Thyroid gland (tissue), 4 donors: Measurements from ENCODE around the gene HRC. TPM values are rescaled to one million over a fixed set of nuclear protein-coding genes. Genes with fewer than 3 reads are reported as not detected.

ENCODE experiments used
- DNase-seq, 2 donors: peaks; one replicate each; pipeline ENCODE4 v3.0.0-alpha.2; 2019
- H3K27ac ChIP-seq, 3 donors: fragments of 200-600 bp; sonication (generic); 1 replicate in 2 of 3; 2 replicates in 1 of 3; pipeline ENCODE4 v1.5.1; 2016 to 2019; ENCODE audit warnings: mild to moderate bottlenecking in 1 of 3, moderate library complexity in 1 of 3
- H3K27me3 ChIP-seq: fragments of 200-600 bp; sonication (generic); one replicate; pipeline ENCODE4 v1.5.1; 2019
- H3K36me3 ChIP-seq, 2 donors: fragments of 200-600 bp; sonication (generic); one replicate each; pipeline ENCODE4 v1.5.1; 2016 to 2019
- H3K4me1 ChIP-seq, 2 donors: fragments of 200-600 bp; sonication (generic); one replicate each; pipeline ENCODE4 v1.5.1; 2017 to 2019
- H3K4me3 ChIP-seq, 3 donors: fragments of 200-600 bp; sonication (generic); replicated peaks in 1 of 3; 1 replicate in 2 of 3; 2 replicates in 1 of 3; pipeline ENCODE4 v1.5.1; 2016; ENCODE audit warnings: mild to moderate bottlenecking in 1 of 3
- H3K9me3 ChIP-seq: fragments of 200-600 bp; sonication (generic); one replicate; pipeline ENCODE4 v1.5.1; 2017
- CTCF ChIP-seq, 6 experiments: fragments of 200-600 bp in 3 of 6; fragments of 450-650 bp in 3 of 6; sonication (generic) in 3 of 6; IDR thresholded peaks; one replicate each; pipeline ENCODE4 v1.5.1; 2016 to 2019; ENCODE audit warnings: antibody characterized with exemption in 6 of 6, mild to moderate bottlenecking in 2 of 6, inconsistent platforms in 1 of 6, moderate library complexity in 1 of 6
- POLR2A ChIP-seq, 2 donors: fragments of 450-650 bp; IDR thresholded peaks; one replicate each; pipeline ENCODE4 v1.6.1; 2017; ENCODE audit warnings: antibody characterized with exemption in 2 of 2, mild to moderate bottlenecking in 2 of 2, moderate library complexity in 1 of 2
- WGBS, 2 donors: methylation state at CpG; one replicate each; pipeline ENCODE4 v1.1.5; 2017; 5-methylcytosine and 5-hydroxymethylcytosine counted together
- intact Hi-C: fragments of 100-400 bp; cut with DNase I; formaldehyde crosslinking; loops from one replicate; pipeline ENCODE4 v1.15.1; 2023
- total RNA-seq, 4 donors: library from RNA; depleted of rRNA; stranded (reverse); fragments of >200 nt; gene quantifications; one replicate each; pipeline ENCODE4 v1.2.3, GENCODE V29; 2016

The HRC gene
- total RNA-seq, 4 donors from 2014 or later = 1.1 to 4.1 (median 2.1) TPM

- H3K27ac ChIP-seq = no peak overlapping the region
- no peak overlapping the region for H3K4me3 ChIP-seq
- H3K27me3 ChIP-seq = no peaks in the 10 kb centered on the region
- H3K4me1 ChIP-seq = peaks cover 4 to 7% of the 10 kb centered on the region in 2 donors
- intact Hi-C loops = no loop called here
- TF ChIP-seq POLR2A (IDR thresholded peaks at IDR 0.05) (no peak), CTCF (IDR thresholded peaks at IDR 0.05) (no peak)
- WGBS, 2 donors = 77 to 78% methylated on average over 11 of the region's 11 CpGs
- no peaks in the 10 kb centered on the region for H3K9me3 ChIP-seq
- peaks cover 23 to 28% of the 10 kb centered on the region in 2 donors for H3K36me3 ChIP-seq
- no peak for DNase-seq
Observed at GRCh38 chr19:49111218-49111998, 43.8 kb downstream of the HRC start.

GRCh38 chr19:49110567-49110966 lies 44.6 kb downstream of the HRC start:
- H3K4me3 ChIP-seq = no peak overlapping the region
- intact Hi-C loops = no loop called here
- DNase-seq = no peak
- H3K4me1 ChIP-seq = peaks cover 4 to 7% of the 10 kb centered on the region in 2 donors
- no peaks in the 10 kb centered on the region for H3K27me3 ChIP-seq
- TF ChIP-seq CTCF (IDR thresholded peaks at IDR 0.05) = no peak
- no peak for TF ChIP-seq POLR2A (IDR thresholded peaks at IDR 0.05)
- H3K9me3 ChIP-seq = no peaks in the 10 kb centered on the region
- WGBS, 2 donors = 55 to 71% methylated on average over 3 of the region's 3 CpGs
- peaks cover 26 to 33% of the 10 kb centered on the region in 2 donors for H3K36me3 ChIP-seq
- no peak overlapping the region for H3K27ac ChIP-seq

- Histone ChIP-seq H3K27ac (no peak overlapping the region), H3K4me1 (peaks cover 4 to 7% of the 10 kb centered on the region in 2 donors), H3K27me3 (no peaks in the 10 kb centered on the region), H3K9me3 (no peaks in the 10 kb centered on the region), H3K4me3 (no peak overlapping the region), H3K36me3 (peaks cover 35 to 41% of the 10 kb centered on the region in 2 donors)
- TF ChIP-seq POLR2A (IDR thresholded peaks at IDR 0.05) (no peak), CTCF (IDR thresholded peaks at IDR 0.05) (no peak)
- DNase-seq = no peak
- 86 to 94% methylated on average over 8 of the region's 8 CpGs for WGBS, 2 donors
- intact Hi-C loops = no loop called here
Observed at GRCh38 chr19:49109569-49110233, 45.5 kb downstream of the HRC start.

GRCh38 chr19:49109051-49109450 lies 46.1 kb downstream of the HRC start:
- intact Hi-C loops = no loop called here
- DNase-seq = no peak
- peaks cover 40 to 46% of the 10 kb centered on the region in 2 donors for H3K36me3 ChIP-seq
- no peak overlapping the region for H3K27ac ChIP-seq
- no peaks in the 10 kb centered on the region for H3K9me3 ChIP-seq
- H3K27me3 ChIP-seq = no peaks in the 10 kb centered on the region
- 77 to 78% methylated on average over 5 of the region's 5 CpGs for WGBS, 2 donors
- no peak for TF ChIP-seq CTCF (IDR thresholded peaks at IDR 0.05)
- TF ChIP-seq POLR2A (IDR thresholded peaks at IDR 0.05) = no peak
- no peak overlapping the region for H3K4me3 ChIP-seq
- H3K4me1 ChIP-seq = peaks cover 4 to 6% of the 10 kb centered on the region in 2 donors
